Neutrophil (primary cell): ENCODE measurements around the gene NTM.

ENCODE experiments used
- H3K27ac ChIP-seq: fragments of 200-600 bp; sonication (generic); 2 replicates; pipeline ENCODE4 v1.5.1; 2016; ENCODE audit warnings: mild to moderate bottlenecking, moderate library complexity
- H3K27me3 ChIP-seq: fragments of 200-600 bp; sonication (generic); 2 replicates; pipeline ENCODE4 v1.6.0; 2016; ENCODE audit warnings: mild to moderate bottlenecking
- H3K36me3 ChIP-seq: fragments of 200-600 bp; sonication (generic); 2 replicates; pipeline ENCODE4 v1.5.1; 2017
- H3K4me1 ChIP-seq, 2 experiments: fragments of 200-600 bp in 1 of 2; sonication (generic) in 1 of 2; 1 replicate in 1 of 2; 2 replicates in 1 of 2; pipeline versions ENCODE4 v1.5.1 to v1.6.1; 2013 to 2016; ENCODE audit warnings: low read depth in 1 of 2, low read length in 1 of 2, mild to moderate bottlenecking in 1 of 2, moderate library complexity in 1 of 2; ENCODE audit not compliant: control insufficient read depth in 1 of 2, insufficient read depth in 1 of 2
- H3K4me3 ChIP-seq, 2 experiments: fragments of 200-600 bp in 1 of 2; sonication (generic) in 1 of 2; 1 replicate in 1 of 2; 2 replicates in 1 of 2; pipeline ENCODE4 v1.5.1; 2013 to 2016; ENCODE audit warnings: low read depth in 1 of 2, low read length in 1 of 2, mild to moderate bottlenecking in 1 of 2, moderate library complexity in 1 of 2
- H3K9me3 ChIP-seq: fragments of 200-600 bp; sonication (generic); 2 replicates; pipeline ENCODE4 v1.5.1; 2016
- TF ChIP-seq, protein P1 (sequence below): fragments of 200-600 bp; sonication (generic); IDR thresholded peaks from 2 replicates; pipeline ENCODE4 v1.5.1; 2016; ENCODE audit warnings: antibody characterized with exemption

Gene NTM

GRCh38 chr11:131823772-131824171, 453.4 kb downstream of the NTM start:
- H3K27me3 ChIP-seq = no peaks in the 10 kb centered on the region
- TF ChIP-seq, protein P1, sequence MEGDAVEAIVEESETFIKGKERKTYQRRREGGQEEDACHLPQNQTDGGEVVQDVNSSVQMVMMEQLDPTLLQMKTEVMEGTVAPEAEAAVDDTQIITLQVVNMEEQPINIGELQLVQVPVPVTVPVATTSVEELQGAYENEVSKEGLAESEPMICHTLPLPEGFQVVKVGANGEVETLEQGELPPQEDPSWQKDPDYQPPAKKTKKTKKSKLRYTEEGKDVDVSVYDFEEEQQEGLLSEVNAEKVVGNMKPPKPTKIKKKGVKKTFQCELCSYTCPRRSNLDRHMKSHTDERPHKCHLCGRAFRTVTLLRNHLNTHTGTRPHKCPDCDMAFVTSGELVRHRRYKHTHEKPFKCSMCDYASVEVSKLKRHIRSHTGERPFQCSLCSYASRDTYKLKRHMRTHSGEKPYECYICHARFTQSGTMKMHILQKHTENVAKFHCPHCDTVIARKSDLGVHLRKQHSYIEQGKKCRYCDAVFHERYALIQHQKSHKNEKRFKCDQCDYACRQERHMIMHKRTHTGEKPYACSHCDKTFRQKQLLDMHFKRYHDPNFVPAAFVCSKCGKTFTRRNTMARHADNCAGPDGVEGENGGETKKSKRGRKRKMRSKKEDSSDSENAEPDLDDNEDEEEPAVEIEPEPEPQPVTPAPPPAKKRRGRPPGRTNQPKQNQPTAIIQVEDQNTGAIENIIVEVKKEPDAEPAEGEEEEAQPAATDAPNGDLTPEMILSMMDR = no peak
- H3K27ac ChIP-seq = peak overlapping the region; percentile 68
- no peak overlapping the region for H3K4me3 ChIP-seq
- peaks cover 7 to 42% of the 10 kb centered on the region in 2 experiments for H3K4me1 ChIP-seq
- no peaks in the 10 kb centered on the region for H3K36me3 ChIP-seq
- no peaks in the 10 kb centered on the region for H3K9me3 ChIP-seq

DNA sequence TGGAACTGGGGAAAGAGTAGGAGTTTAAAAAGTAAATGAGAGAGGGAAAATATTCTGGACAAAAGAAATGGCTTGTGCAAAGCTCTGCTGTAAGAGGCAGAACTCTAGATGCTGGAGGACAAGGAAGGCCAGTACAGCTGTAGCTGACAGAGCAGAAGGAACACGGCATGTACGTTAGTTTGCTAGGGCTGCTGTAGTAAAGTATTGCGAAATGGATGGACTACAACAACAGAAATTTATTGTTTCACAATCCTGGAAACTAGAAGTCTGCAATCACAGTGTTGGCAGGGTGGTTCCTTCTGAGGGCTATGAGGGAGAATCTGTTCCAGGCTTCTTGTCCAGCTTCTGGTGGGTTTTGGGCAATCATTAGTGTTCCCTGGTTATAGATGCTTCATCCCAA, 454.4 kb downstream of the NTM start:
- Histone ChIP-seq H3K36me3 (no peaks in the 10 kb centered on the region), H3K9me3 (no peaks in the 10 kb centered on the region), H3K27me3 (no peaks in the 10 kb centered on the region), H3K27ac (peak overlapping the region; percentile 68), H3K4me1 (peaks cover 7 to 42% of the 10 kb centered on the region in 2 experiments), H3K4me3 (no peak overlapping the region)
- TF ChIP-seq, protein P1 = no peak

DNA sequence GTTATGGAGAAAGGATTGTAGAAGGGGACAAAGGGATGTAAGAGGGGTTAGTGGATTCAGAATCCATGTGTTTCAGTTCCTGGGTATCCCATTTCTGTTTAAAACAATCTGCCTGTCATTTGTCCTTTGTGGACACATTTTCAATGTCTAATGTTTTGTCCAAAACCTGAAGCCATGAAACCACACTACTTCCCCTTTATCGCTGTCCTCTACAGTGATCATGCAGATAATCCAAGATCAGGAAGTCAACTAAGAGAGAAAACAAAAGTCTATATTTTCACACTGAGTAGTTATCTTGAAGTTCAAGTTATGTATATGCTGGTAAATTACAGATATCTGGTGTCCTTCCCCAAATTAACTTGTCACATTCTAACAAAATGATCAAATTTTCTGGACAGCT, 457.0 kb downstream of the NTM start:
- TF ChIP-seq, protein P1 = no peak
- Histone ChIP-seq H3K4me3 (no peak overlapping the region), H3K27me3 (no peaks in the 10 kb centered on the region), H3K36me3 (no peaks in the 10 kb centered on the region), H3K27ac (peak overlapping the region; percentile 68), H3K4me1 (peaks cover 7 to 41% of the 10 kb centered on the region in 2 experiments), H3K9me3 (no peaks in the 10 kb centered on the region)

- no peaks in the 10 kb centered on the region for H3K36me3 ChIP-seq
Measured at GRCh38 chr11:131829725-131830124, 459.3 kb downstream of the NTM start.

DNA sequence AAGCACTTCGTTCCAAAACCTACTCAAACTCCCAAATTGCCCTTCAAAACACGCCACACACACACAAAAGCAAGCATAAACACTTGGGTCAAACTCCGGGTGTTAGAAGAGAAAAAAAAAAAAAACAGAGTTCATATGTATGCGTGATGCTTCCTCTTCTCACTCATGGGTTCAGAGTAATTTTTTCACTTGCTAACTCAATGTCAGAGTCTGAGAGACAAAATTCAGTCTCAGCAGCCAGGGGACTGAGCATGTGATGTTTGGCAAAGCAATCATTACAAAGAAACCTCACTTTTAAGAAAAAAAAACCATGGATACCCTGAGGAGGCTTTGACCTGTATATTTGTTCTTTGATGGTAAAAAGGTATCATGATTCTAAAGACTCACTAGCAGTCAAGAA, 461.7 kb downstream of the NTM start:
- peaks cover 0 to 16% of the 10 kb centered on the region in 2 experiments for H3K4me1 ChIP-seq
- H3K27me3 ChIP-seq = no peaks in the 10 kb centered on the region
- H3K27ac ChIP-seq = no peak overlapping the region
- no peaks in the 10 kb centered on the region for H3K9me3 ChIP-seq
- no peak overlapping the region for H3K4me3 ChIP-seq
- TF ChIP-seq, protein P1 = no peak
- no peaks in the 10 kb centered on the region for H3K36me3 ChIP-seq

More at GRCh38 chr11:131829725-131830124, 459.3 kb downstream of the NTM start:
- TF ChIP-seq, protein P1 = no peak
- no peaks in the 10 kb centered on the region for H3K9me3 ChIP-seq
- no peak overlapping the region for H3K4me3 ChIP-seq
- no peaks in the 10 kb centered on the region for H3K27me3 ChIP-seq
- no peak overlapping the region for H3K27ac ChIP-seq
- H3K4me1 ChIP-seq = peaks cover 5 to 29% of the 10 kb centered on the region in 2 experiments

GRCh38 chr11:131833366-131833765, 463.0 kb downstream of the NTM start:
- no peaks in the 10 kb centered on the region for H3K27me3 ChIP-seq
- H3K27ac ChIP-seq = peak overlapping the region; percentile 19
- H3K36me3 ChIP-seq = no peaks in the 10 kb centered on the region
- TF ChIP-seq, protein P1 = no peak
- H3K4me1 ChIP-seq = peaks cover 0 to 9% of the 10 kb centered on the region in 2 experiments
- no peaks in the 10 kb centered on the region for H3K9me3 ChIP-seq
- H3K4me3 ChIP-seq = no peak overlapping the region
